ENCODE results near the gene ESRRG. TPM values are rescaled to one million over a fixed set of nuclear protein-coding genes. Genes with fewer than 3 reads are reported as not detected.

ESRRG gene
- total RNA-seq, 1 donor from 2014 or later: 9.6 TPM

DNA sequence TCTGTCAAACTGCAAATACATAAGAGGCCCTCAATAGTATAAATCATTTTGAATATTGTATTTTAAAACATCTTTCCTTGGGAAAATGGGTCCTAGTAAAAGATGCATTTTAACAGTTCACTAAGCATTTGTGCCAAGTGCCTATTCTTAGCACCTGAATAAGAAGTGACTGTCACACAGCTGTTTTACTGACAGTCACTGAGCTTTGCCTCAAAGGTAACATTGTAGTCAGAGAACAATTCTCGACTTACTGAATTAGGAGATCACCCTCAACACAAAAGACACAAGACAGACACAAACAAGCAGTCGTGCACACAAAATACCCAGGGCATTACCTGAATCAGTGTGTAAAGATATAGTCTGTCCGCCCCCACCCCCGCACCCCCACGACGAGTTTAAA lies 408 bp downstream of the ESRRG start:
- Mint-ChIP-seq H3K4me3 (ENCODE audit: low read depth) (peak overlapping the region; percentile 91), H3K9me3 (ENCODE audit: low read depth) (no peaks in the 10 kb centered on the region), H3K27me3 (peaks cover 16% of the 10 kb centered on the region), H3K27ac (peak overlapping the region; percentile 90), H3K4me1 (ENCODE audit: low read depth) (peaks cover 37% of the 10 kb centered on the region), H3K36me3 (ENCODE audit: insufficient read depth) (no peaks in the 10 kb centered on the region)
- TF ChIP-seq, protein P1, sequence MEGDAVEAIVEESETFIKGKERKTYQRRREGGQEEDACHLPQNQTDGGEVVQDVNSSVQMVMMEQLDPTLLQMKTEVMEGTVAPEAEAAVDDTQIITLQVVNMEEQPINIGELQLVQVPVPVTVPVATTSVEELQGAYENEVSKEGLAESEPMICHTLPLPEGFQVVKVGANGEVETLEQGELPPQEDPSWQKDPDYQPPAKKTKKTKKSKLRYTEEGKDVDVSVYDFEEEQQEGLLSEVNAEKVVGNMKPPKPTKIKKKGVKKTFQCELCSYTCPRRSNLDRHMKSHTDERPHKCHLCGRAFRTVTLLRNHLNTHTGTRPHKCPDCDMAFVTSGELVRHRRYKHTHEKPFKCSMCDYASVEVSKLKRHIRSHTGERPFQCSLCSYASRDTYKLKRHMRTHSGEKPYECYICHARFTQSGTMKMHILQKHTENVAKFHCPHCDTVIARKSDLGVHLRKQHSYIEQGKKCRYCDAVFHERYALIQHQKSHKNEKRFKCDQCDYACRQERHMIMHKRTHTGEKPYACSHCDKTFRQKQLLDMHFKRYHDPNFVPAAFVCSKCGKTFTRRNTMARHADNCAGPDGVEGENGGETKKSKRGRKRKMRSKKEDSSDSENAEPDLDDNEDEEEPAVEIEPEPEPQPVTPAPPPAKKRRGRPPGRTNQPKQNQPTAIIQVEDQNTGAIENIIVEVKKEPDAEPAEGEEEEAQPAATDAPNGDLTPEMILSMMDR (IDR thresholded peaks at IDR 0.05; ENCODE audit: unreplicated experiment): no peak
- no peak for DNase-seq (ENCODE audit: low spot score, unreplicated experiment)

DNA sequence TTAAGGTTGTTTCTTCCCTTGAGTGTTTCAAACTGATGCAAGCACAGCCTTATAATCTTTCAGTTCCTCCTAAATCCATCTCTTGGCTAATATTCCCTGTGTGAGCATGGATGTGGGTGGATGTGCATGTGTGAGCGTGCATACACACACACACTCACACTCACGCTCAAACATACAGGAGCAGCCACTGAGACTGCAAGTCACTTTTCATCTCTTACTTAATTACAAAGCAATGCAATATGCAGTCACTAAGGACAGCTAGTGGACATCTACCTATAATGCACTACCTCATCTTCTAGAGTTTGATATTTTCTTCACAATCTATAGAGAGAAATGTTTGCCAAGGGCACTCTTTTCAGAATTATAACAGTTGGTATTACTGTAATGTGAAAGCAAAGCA lies 1.4 kb downstream of the ESRRG start:
- peaks cover 40% of the 10 kb centered on the region for H3K4me1 Mint-ChIP-seq (ENCODE audit: low read depth)
- TF ChIP-seq, protein P1 (IDR thresholded peaks at IDR 0.05; ENCODE audit: unreplicated experiment): no peak
- H3K36me3 Mint-ChIP-seq (ENCODE audit: insufficient read depth): no peaks in the 10 kb centered on the region
- DNase-seq (ENCODE audit: low spot score, unreplicated experiment): no peak
- no peaks in the 10 kb centered on the region for H3K9me3 Mint-ChIP-seq (ENCODE audit: low read depth)
- H3K27ac Mint-ChIP-seq: no peak overlapping the region
- peaks cover 11% of the 10 kb centered on the region for H3K27me3 Mint-ChIP-seq
- H3K4me3 Mint-ChIP-seq (ENCODE audit: low read depth): peak overlapping the region; percentile 91

DNA sequence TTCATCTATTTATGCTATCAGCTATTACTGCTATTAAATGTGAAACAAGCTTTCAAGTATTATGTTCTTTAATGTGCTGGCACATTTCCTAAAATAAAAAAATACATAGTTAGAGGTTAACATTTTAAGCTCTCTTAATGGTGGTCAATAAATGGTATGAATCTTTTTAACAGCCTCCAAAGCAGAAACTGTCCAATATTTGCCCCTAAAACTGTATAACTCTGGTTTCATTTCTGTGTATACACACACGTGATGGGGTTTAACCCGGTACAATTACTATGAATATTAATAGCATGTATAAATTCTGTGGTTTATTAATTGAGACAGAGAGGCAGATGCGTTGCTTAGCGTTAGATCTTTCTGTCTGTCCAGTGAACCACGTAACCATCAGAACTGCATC lies 2.2 kb downstream of the ESRRG start:
- Mint-ChIP-seq H3K4me3 (ENCODE audit: low read depth) (no peak overlapping the region), H3K36me3 (ENCODE audit: insufficient read depth) (no peaks in the 10 kb centered on the region), H3K4me1 (ENCODE audit: low read depth) (peaks cover 42% of the 10 kb centered on the region), H3K27ac (no peak overlapping the region), H3K9me3 (ENCODE audit: low read depth) (no peaks in the 10 kb centered on the region), H3K27me3 (peaks cover 7% of the 10 kb centered on the region)
- TF ChIP-seq, protein P1 (IDR thresholded peaks at IDR 0.05; ENCODE audit: unreplicated experiment): no peak
- no peak for DNase-seq (ENCODE audit: low spot score, unreplicated experiment)

DNA sequence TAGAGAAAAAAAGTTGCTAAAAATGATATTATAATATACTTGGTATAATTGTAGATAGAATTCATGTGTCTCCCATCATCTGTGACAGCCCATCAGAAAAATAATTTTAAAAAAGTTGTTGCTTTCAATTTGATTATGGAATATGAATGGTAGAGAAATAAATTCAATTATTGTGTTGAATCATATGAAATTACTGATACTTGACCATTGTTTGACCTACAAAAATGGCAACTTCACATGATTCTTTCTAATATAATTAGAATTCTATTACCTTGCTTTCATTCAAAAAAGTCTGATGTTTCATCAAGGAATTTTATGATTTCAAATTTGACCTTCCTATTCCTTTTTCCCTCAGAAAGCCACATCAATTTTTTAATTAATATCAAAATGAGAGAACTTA lies 11.5 kb downstream of the ESRRG start:
- Mint-ChIP-seq H3K4me3 (ENCODE audit: low read depth) (no peak overlapping the region), H3K27me3 (no peaks in the 10 kb centered on the region), H3K9me3 (ENCODE audit: low read depth) (no peaks in the 10 kb centered on the region), H3K27ac (no peak overlapping the region), H3K36me3 (ENCODE audit: insufficient read depth) (no peaks in the 10 kb centered on the region), H3K4me1 (ENCODE audit: low read depth) (peaks cover 34% of the 10 kb centered on the region)
- TF ChIP-seq, protein P1 (IDR thresholded peaks at IDR 0.05; ENCODE audit: unreplicated experiment): no peak
- DNase-seq (ENCODE audit: low spot score, unreplicated experiment): no peak

DNA sequence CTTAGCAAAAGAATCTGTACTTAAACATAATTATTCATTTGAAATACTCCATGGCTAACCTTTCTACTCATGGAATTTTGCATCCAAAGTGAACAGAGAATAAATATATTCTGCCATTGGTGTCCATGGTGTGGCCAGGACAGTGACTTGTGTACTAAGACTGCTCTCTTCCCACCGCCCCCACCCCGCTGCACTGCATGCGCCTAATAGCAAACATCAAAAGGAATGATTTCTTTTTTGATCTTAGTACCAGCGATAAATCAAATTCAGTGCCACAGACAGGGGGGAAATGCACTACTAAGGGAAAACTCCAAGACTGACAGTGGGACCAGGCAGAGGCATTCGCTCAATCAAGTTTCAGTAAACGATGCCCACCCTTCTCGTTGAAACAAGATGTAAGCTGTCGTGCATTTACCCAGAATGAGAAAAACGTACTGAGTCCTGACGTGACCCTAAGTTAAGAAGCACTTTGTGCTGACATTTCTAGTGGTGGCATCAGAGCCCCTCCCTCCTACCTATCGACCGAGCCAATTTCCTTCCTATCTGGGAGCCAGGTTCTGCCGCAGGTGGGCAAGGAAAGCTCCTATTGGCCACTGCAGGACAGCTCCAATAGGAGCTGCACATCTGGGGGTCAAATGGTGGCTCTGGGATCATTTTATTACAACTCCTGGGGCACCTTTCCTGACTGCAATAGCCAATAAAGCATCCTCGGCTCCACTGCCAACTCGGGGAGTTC lies 12.5 kb downstream of the ESRRG start:
- H3K27me3 Mint-ChIP-seq: no peaks in the 10 kb centered on the region
- peak overlapping the region; percentile 69 for H3K27ac Mint-ChIP-seq
- no peaks in the 10 kb centered on the region for H3K9me3 Mint-ChIP-seq (ENCODE audit: low read depth)
- H3K4me1 Mint-ChIP-seq (ENCODE audit: low read depth): peaks cover 33% of the 10 kb centered on the region
- TF ChIP-seq, protein P1 (IDR thresholded peaks at IDR 0.05; ENCODE audit: unreplicated experiment): no peak
- H3K4me3 Mint-ChIP-seq (ENCODE audit: low read depth): no peak overlapping the region
- H3K36me3 Mint-ChIP-seq (ENCODE audit: insufficient read depth): no peaks in the 10 kb centered on the region
- no peak for DNase-seq (ENCODE audit: low spot score, unreplicated experiment)
